RWPE2 (cell line): ENCODE data around the gene MADD.

Experiments
- ATAC-seq: fragments of 200-7000 bp; cut with Tn5 transposase; 3 replicates; pipeline ENCODE4 v1.9.1; 2021; ENCODE audit warnings: low read depth
- DNase-seq: peaks from one replicate; pipeline ENCODE4 v3.0.0-alpha.2; 2020; ENCODE audit warnings: low spot score
- H3K27ac ChIP-seq: fragments of 450-650 bp; 2 replicates; pipeline ENCODE4 v1.5.1; 2017; ENCODE audit warnings: mild to moderate bottlenecking; ENCODE audit not compliant: poor library complexity, severe bottlenecking
- H3K27me3 ChIP-seq: fragments of 250-450 bp; sonication (Bioruptor Pico); 2 replicates; pipeline ENCODE4 v1.5.1; 2021; ENCODE audit warnings: mild to moderate bottlenecking, moderate library complexity; ENCODE audit not compliant: insufficient read depth, poor library complexity, severe bottlenecking
- H3K36me3 ChIP-seq: fragments of 250-450 bp; sonication (Bioruptor Pico); 2 replicates; pipeline ENCODE4 v1.5.1; 2020; ENCODE audit warnings: low read depth, mild to moderate bottlenecking, moderate library complexity
- H3K4me1 ChIP-seq: fragments of 250-450 bp; sonication (Bioruptor Pico); 2 replicates; pipeline ENCODE4 v1.5.1; 2021; ENCODE audit warnings: mild to moderate bottlenecking, moderate library complexity; ENCODE audit not compliant: insufficient read depth, poor library complexity, severe bottlenecking
- H3K4me3 ChIP-seq: fragments of 250-450 bp; sonication (Bioruptor Pico); 2 replicates; pipeline ENCODE4 v1.5.1; 2021; ENCODE audit warnings: mild to moderate bottlenecking, moderate library complexity; ENCODE audit not compliant: severe bottlenecking
- H3K9me3 ChIP-seq: fragments of 250-450 bp; sonication (Bioruptor Pico); 2 replicates; pipeline ENCODE4 v1.5.1; 2021; ENCODE audit warnings: mild to moderate bottlenecking, moderate library complexity; ENCODE audit not compliant: severe bottlenecking
- TF ChIP-seq, protein P1 (sequence below): fragments of 450-650 bp; IDR thresholded peaks from one replicate; pipeline ENCODE4 v1.5.1; 2017; ENCODE audit warnings: mild to moderate bottlenecking, moderate library complexity; ENCODE audit not compliant: poor library complexity, severe bottlenecking

Gene MADD

DNA sequence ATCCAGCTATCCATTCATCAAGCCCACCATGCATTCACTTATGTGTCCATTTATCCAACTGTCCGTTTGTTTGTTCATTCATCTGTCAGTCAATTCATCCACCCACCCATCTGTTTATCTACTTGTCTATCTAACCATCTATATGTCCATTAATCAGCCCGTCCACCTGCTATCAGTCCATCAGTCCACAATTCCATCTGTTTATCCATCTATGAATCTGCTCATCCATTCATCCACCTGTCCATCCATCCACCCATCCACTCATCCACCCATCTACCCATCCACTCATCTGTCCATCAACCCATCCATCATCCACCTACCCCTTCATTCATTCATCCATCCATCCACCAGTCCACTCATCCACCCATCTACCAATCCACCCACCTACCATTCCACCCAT lies 109.4 kb downstream of the MADD start:
- no peak for ATAC-seq
- Histone ChIP-seq H3K4me3 (no peak overlapping the region), H3K27ac (no peak overlapping the region), H3K36me3 (no peaks in the 10 kb centered on the region), H3K27me3 (no peaks in the 10 kb centered on the region), H3K9me3 (no peaks in the 10 kb centered on the region), H3K4me1 (no peaks in the 10 kb centered on the region)
- no peak for DNase-seq
- TF ChIP-seq, protein P1, sequence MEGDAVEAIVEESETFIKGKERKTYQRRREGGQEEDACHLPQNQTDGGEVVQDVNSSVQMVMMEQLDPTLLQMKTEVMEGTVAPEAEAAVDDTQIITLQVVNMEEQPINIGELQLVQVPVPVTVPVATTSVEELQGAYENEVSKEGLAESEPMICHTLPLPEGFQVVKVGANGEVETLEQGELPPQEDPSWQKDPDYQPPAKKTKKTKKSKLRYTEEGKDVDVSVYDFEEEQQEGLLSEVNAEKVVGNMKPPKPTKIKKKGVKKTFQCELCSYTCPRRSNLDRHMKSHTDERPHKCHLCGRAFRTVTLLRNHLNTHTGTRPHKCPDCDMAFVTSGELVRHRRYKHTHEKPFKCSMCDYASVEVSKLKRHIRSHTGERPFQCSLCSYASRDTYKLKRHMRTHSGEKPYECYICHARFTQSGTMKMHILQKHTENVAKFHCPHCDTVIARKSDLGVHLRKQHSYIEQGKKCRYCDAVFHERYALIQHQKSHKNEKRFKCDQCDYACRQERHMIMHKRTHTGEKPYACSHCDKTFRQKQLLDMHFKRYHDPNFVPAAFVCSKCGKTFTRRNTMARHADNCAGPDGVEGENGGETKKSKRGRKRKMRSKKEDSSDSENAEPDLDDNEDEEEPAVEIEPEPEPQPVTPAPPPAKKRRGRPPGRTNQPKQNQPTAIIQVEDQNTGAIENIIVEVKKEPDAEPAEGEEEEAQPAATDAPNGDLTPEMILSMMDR, result no peak
